ENCODE data around the gene TTC39C. TPM values are rescaled to one million over a fixed set of nuclear protein-coding genes. Genes with fewer than 3 reads are reported as not detected.

The TTC39C gene
- total RNA-seq, 1 experiment from 2014 or later, result 14.8 TPM

DNA sequence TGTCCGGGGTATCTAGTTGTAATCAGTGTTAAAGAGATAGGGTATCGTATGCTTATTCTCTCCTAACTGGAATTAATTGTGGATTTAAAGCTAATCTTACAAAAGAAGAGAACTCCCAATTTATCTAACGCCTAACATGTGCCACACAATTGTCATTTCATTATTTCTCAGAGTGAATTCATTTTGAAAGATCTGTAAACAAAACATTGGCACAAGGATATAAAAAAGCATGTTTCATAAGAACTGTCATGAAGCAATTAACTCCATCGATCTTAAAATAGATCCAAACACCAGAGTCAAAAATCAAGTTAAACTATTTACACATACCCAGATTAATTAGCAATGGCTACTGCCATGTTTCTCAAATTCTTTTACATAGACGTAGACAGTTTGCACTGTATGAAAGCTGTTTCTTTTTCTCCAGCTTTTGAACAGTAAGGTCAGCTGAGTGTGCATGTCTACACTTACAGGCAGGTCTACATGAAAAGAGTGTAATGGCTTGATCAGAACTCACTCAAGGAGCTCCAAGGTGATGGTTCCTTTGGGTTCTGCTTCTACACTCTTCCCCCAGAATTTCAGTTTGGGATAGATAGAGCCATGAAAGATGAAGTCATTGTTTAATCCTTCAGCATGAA is 163.1 kb downstream of the TTC39C start:
- POLR2A ChIA-PET, result no interaction called here
- in situ Hi-C loops (cut with HindIII; ENCODE audit: low pct_unique_long_range_greater_than_20kb, low sequenced_read_pairs), result no loop called here
- CTCF ChIA-PET, result interaction anchor here (0.6 to 1.7 kb wide), 3 partner anchors 16 to 311 kb away, joined by 3 to 11 read pairs (median 6); no protein-coding TSS in a partner anchor
- Histone ChIP-seq H3K9me3 (ENCODE audit: control insufficient read depth, insufficient read depth, low read depth, low read length) (no peaks in the 10 kb centered on the region), H3K4me1 (ENCODE audit: control insufficient read depth, insufficient read depth, low read length) (no peaks in the 10 kb centered on the region), H3K27ac (ENCODE audit: low read length) (no peak overlapping the region), H3K27me3 (ENCODE audit: control insufficient read depth, insufficient read depth, low read length) (no peaks in the 10 kb centered on the region), H3K4me3 (ENCODE audit: low read depth in 2 of 2, low read length in 2 of 2) (no peak overlapping the region), H3K36me3 (ENCODE audit: control insufficient read depth, insufficient read depth, low read length) (no peaks in the 10 kb centered on the region)
- DNase-seq (ENCODE audit: low read depth, low spot score) (no peak), ATAC-seq (no peak)
- intact Hi-C loops (cut with micrococcal nuclease; ENCODE audit: unreplicated experiment), result loop anchor here (5.0 kb wide), 2 partner anchors 95 to 180 kb away; no protein-coding TSS in a partner anchor
- no TSS peak for BruUV-seq (replicated peaks)
- TF ChIP-seq, protein P1, sequence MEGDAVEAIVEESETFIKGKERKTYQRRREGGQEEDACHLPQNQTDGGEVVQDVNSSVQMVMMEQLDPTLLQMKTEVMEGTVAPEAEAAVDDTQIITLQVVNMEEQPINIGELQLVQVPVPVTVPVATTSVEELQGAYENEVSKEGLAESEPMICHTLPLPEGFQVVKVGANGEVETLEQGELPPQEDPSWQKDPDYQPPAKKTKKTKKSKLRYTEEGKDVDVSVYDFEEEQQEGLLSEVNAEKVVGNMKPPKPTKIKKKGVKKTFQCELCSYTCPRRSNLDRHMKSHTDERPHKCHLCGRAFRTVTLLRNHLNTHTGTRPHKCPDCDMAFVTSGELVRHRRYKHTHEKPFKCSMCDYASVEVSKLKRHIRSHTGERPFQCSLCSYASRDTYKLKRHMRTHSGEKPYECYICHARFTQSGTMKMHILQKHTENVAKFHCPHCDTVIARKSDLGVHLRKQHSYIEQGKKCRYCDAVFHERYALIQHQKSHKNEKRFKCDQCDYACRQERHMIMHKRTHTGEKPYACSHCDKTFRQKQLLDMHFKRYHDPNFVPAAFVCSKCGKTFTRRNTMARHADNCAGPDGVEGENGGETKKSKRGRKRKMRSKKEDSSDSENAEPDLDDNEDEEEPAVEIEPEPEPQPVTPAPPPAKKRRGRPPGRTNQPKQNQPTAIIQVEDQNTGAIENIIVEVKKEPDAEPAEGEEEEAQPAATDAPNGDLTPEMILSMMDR (IDR thresholded peaks at IDR 0.05), result no peak
- TF ChIP-seq SIN3A (IDR thresholded peaks at IDR 0.05; ENCODE audit: borderline replicate concordance, insufficient read depth, low read depth, low read length), result no peak
- TF ChIP-seq, protein P2, sequence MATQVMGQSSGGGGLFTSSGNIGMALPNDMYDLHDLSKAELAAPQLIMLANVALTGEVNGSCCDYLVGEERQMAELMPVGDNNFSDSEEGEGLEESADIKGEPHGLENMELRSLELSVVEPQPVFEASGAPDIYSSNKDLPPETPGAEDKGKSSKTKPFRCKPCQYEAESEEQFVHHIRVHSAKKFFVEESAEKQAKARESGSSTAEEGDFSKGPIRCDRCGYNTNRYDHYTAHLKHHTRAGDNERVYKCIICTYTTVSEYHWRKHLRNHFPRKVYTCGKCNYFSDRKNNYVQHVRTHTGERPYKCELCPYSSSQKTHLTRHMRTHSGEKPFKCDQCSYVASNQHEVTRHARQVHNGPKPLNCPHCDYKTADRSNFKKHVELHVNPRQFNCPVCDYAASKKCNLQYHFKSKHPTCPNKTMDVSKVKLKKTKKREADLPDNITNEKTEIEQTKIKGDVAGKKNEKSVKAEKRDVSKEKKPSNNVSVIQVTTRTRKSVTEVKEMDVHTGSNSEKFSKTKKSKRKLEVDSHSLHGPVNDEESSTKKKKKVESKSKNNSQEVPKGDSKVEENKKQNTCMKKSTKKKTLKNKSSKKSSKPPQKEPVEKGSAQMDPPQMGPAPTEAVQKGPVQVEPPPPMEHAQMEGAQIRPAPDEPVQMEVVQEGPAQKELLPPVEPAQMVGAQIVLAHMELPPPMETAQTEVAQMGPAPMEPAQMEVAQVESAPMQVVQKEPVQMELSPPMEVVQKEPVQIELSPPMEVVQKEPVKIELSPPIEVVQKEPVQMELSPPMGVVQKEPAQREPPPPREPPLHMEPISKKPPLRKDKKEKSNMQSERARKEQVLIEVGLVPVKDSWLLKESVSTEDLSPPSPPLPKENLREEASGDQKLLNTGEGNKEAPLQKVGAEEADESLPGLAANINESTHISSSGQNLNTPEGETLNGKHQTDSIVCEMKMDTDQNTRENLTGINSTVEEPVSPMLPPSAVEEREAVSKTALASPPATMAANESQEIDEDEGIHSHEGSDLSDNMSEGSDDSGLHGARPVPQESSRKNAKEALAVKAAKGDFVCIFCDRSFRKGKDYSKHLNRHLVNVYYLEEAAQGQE (IDR thresholded peaks at IDR 0.05; ENCODE audit: insufficient read depth in 1 of 2, low read depth in 2 of 2, low read length in 1 of 2), result no peak
- TF ChIP-seq POLR2AphosphoS5 (IDR thresholded peaks at IDR 0.05; ENCODE audit: low read depth, low read length), result no peak
- no peak for TF ChIP-seq TCF7L2 (IDR thresholded peaks at IDR 0.05; ENCODE audit: low read depth, low read length)

DNA sequence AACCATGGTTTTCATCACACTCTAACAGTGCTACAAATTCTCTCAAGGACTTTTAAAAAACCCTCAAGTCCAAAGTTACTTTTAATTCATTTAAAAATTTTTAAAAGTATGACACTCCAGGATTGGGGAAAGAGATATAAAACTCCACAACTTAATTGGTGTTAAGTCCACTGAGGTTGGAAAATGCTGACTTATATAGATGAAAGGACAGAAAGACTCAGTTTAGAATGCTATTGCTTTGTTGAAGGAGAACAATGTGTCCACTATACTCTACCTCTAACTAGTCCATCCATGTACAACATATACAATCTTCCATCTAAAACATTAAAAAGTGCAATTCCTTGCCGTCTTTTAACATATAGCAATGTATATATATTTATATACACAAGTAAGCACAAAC is 165.5 kb downstream of the TTC39C start:
- H3K4me1 ChIP-seq (ENCODE audit: control insufficient read depth, insufficient read depth, low read length), result no peaks in the 10 kb centered on the region
- no TSS peak for BruUV-seq (replicated peaks)
- ATAC-seq (no peak), DNase-seq (ENCODE audit: low read depth, low spot score) (no peak)
- no peaks in the 10 kb centered on the region for H3K9me3 ChIP-seq (ENCODE audit: control insufficient read depth, insufficient read depth, low read depth, low read length)
- intact Hi-C loops (cut with micrococcal nuclease; ENCODE audit: unreplicated experiment) (no loop called here), in situ Hi-C loops (cut with HindIII; ENCODE audit: low pct_unique_long_range_greater_than_20kb, low sequenced_read_pairs) (no loop called here)
- TF ChIP-seq POLR2AphosphoS5 (IDR thresholded peaks at IDR 0.05; ENCODE audit: low read depth, low read length) (no peak), TCF7L2 (IDR thresholded peaks at IDR 0.05; ENCODE audit: low read depth, low read length) (no peak), SIN3A (IDR thresholded peaks at IDR 0.05; ENCODE audit: borderline replicate concordance, insufficient read depth, low read depth, low read length) (no peak)
- TF ChIP-seq, protein P2 (IDR thresholded peaks at IDR 0.05; ENCODE audit: insufficient read depth in 1 of 2, low read depth in 2 of 2, low read length in 1 of 2), result no peak
- TF ChIP-seq, protein P1 (IDR thresholded peaks at IDR 0.05), result no peak
- POLR2A ChIA-PET, result no interaction called here
- CTCF ChIA-PET, result interaction anchor here (0.6 kb wide), 1 partner anchor 549 kb away, joined by 3 read pairs; no protein-coding TSS in a partner anchor
- H3K27ac ChIP-seq (ENCODE audit: low read length), result no peak overlapping the region
- H3K4me3 ChIP-seq (ENCODE audit: low read depth in 2 of 2, low read length in 2 of 2), result no peak overlapping the region
- no peaks in the 10 kb centered on the region for H3K27me3 ChIP-seq (ENCODE audit: control insufficient read depth, insufficient read depth, low read length)
- H3K36me3 ChIP-seq (ENCODE audit: control insufficient read depth, insufficient read depth, low read length), result no peaks in the 10 kb centered on the region

All from Panc1 (cell line).